ENCODE measurements around the gene CAMKK2.

CAMKK2 gene

DNA sequence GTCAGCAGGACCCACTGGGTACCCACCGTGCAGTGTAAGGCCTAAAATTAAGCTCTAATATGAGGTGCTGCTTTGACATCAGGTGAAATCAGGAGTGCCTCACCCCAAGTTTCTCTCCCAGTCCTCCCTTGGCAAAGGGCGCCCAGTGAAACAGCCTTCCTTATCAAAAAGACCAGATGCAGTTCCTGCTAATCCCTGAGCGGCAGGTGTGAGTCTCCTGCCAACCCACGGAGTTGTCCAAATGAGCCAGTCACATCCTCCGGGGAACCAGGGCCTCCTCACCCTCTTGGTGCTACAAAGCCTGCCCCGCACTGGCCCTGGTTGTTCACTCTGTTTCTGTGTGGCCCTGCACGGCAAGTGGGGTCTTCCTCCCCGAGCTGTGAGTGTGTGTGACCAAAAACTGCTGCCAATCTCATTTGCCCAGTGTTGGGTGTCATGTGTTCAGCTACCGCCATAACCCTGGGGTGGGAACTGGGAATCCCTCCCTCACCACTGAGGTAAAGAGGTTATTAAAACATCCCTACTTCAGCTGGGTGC is 106.8 kb downstream of the CAMKK2 start:
- no peak for DNase-seq

DNA sequence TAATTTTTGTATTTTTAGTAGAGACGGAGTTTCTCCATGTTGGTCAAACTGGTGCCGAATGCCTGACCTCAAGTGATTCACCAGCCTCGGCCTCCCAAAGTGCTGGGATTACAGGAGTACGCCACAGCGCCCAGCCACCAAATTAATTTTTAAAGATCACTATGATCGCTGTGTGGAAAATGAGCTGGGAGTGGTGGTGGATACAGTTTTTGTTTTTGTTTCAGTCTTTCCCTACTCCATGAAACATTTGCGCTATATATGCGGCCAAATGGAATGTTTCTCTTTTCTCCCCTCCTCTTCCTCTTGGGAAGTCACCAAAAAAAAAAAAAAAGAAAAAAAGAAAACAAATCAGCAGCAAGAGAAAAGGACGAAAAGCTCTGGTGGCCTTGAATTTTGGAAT is 107.4 kb downstream of the CAMKK2 start:
- no peak for DNase-seq

DNA sequence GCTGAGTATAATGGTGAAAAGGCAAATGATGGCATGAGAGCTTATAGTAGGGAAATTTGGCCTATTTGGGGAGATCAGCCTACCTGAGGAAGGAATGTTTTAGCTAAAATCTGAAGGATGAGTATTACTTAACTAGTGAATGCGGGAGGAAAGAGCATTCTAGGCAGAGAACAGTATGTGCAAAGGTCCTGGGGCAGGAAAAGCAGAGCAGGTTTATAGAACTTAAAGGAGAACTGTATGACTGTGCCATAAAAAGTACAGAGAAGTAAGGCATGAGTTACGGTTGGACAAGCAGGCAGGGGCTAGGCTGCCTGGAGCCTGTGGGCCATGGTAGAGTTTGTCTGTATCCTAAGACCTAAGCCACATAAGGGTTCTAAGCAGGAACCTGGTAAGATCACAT is 108.3 kb downstream of the CAMKK2 start:
- DNase-seq: no peak

All from NCI-H526 (cell line).